HG03095 (cell line): ENCODE measurements around the gene CFAP141.

ENCODE experiments used
- ATAC-seq: cut with Tn5 transposase; IDR thresholded peaks from one replicate; pipeline ENCODE4 v1.9.1; 2021; ENCODE audit warnings: moderate library complexity; ENCODE audit not compliant: unreplicated experiment

The CFAP141 gene

DNA sequence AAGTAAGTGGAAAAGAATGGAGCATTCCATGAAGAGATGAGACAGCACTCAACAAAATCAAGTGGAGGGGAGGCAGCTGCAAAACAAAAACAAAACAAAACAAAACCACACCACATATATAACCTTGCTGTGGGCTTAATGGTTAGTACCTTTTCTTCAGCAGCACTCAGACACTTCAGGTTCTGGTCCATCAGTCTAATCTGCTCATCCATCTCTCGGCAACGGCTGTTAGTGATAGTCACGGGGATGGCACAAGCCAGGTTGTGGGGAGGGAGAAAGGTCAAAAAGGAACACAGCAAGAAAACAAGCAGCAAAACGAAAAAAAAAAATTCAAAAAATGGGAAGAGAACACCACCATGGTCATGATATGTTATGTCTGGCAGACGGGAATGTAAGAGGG is 34.3 kb downstream of the CFAP141 start:
- ATAC-seq, result no peak

DNA sequence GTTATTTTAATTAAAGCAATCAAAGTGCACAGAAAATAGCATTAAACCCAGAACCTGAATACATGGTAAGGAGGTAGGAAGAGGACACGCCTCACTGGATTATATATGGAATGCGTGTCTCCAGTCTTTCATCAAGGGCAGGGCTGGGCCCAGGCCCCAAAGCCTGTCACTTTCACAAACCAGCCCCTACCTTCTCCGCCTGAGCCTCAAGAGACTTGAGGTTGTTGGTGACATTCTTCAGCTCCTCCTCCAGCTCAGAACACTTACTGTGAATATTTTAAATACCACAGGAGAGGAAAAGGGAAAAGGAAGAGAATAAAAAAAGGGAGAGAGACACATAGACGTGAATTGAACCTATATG is 34.9 kb downstream of the CFAP141 start:
- no peak for ATAC-seq

DNA sequence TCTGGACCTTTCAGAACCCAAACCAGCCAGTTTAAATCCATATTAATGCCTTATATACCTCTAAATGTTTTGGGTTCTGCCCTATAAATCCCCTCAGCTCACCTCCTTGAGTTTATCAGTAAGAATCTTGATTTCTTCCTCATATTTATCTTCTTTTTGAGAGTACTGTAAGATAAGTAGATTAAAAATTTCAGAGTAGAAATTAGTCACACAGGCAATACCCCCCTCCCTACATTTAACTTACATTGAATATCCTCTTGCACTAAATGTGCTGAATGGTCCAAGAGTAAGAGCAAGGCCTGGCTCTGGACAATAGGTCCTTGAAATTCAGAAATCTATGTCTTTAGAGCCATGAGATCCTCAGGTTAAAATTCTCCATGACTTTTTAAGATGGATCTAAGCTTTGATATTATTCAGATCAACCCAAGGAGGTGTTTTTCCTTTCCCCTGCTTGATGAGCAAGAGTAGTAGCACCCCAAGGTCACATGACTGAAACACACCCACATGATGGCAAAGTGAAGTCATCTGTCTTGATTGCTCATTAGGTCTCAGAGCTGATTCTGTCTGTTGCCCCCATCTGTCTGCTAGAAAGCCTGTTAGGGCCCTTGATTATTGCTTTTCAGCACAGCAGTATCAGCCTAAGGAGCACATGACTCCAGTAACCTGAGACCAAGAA is 35.4 kb downstream of the CFAP141 start:
- ATAC-seq, result no peak

DNA sequence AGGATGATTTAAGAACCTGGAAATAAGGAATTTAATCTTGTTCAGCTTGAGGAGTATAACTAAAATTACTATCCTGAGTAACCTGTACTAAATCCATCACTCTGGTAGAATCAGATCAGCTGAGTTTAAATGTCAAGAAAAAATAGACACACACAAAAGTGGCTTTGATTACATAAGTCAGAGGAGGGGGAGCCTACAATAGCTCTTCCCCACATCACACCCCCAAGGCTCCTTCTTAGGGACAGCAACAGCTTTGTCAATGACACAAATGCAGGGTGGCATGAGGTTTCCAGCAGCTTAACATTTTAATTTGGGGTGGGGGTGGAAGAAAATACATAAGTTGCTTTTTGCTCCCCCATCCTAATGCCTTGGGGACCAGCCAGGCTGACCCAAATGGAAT is 38.7 kb downstream of the CFAP141 start:
- ATAC-seq, result no peak

DNA sequence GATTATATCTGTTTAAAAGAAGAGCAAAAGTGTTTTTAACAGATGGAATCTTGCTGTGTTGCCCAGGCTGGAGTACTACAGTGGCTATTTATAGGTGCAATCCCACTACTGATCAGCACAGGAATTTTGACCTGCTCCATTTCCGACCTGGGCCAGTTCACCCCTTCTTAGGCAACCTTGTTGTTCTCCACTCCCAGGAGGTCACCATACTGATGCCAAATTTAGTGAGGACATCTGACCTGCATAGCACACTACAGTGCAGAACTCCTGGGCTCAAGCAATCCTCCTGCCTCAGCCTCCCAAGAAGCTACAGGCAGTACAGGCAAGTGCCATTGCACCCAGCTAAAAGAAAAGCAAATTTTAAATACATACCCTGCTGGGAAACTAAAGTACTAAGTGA is 39.9 kb downstream of the CFAP141 start:
- no peak for ATAC-seq

DNA sequence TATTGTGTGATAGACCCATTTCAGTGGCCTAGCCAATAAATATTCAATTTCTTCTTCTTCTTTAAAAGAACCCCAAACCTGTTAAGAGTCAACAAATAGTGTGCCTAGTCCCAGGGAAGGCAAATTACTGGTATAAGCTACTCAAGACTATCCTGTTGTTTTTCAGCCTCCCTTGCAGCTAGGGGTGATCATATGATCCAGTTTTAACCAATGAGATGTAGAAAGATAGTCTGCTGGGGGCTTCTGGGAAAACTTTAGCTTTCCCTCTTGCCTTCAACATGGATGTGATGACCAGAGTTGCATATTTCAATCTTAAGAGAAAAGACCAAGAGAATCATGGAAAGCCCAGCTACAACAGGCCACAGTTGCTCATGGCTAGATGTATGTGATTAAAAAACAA is 46.6 kb downstream of the CFAP141 start:
- ATAC-seq, result no peak

DNA sequence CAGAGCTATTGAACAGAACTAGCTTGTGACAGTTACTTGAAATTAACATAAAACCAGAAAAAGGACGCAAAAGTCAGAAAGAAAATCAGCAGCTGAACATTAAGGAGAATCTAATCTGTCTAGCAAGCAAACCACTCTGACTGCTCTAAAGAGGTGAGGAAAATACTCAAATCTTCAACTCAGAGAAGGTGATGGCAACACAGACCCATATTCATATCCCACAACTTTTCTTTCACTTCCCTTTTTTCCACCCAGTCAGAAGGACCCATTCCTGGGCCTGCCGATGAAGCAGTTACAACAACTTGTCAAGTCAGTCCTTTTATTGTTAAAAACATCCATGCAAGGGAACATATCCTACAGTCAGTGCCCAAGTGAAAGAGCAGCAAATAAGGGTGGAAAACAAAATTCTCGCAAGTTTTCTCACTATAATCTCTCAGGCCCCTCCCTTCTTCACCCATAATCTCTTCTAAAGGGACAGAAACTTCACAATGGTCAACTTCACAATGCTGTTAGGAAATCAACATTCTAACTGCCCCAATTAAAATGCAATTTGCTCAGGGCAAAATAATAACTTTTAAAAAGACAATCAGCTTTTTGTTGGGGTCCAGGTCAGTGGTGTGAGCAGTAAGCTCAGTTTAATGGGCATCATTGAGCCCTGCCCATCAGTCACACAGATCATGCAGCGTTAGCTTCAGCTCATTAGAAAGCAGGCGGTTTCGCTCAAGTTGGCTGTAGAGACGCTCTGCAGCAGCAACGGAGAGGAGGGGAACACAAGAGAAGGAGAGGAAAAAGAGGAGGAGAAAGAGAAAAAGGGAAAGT is 47.6 kb downstream of the CFAP141 start:
- no peak for ATAC-seq

DNA sequence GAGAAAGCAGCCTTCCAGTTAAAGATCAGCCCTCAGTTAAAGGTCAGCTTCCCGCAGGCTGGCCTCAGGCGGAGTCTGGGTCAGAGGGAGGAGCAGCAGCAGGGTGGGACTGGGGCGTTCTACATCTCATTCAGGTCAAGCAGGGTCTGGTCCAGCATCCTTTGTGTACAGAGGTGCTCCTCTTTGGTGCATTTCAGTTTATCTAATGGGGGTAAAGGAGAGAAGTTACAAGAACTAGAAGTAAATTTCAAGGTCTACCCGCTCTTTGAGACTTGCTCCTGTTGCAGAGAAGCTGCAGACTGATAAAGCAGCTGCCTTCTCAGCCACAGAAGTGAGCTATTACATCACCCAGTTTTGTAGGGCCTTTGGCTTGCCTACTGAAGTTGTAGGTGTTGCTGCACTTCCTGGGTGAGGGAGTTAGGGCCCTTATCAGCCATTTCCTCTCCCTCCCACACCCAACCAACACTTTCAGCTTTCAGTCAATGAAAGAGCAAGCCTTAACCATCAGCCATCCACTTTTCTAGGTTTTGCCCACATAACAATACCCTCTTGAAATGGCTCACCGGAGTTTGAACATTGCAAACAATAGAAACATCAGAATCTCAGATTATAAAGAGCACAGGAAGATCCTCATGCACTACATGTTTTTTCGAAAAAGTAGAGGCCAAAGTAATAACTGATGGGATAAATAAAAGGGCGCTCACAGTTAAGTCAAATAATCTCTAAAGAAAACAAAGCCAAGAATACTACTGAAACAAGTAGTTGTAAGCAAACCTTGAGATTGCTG is 48.4 kb downstream of the CFAP141 start:
- peak; percentile 68 for ATAC-seq

DNA sequence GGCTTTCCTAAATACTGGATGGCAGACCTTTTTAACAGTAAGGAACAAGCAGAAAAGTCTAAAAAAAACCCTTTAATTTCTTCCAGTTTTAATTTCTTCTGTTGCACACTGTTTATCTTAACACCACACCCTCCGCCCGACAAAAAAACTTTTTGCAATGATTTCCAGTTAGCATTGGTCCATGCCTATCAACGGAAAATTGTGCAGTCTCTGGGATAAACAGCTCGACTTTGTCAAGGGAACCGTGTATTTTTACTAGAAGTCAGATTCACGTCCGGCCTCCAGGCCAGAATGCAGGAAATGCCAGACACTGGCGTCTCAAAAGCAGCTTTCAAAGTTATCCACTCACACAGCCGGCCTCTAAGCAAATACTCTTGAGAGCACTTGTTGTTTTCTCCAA is 50.9 kb downstream of the CFAP141 start:
- ATAC-seq, result no peak

DNA sequence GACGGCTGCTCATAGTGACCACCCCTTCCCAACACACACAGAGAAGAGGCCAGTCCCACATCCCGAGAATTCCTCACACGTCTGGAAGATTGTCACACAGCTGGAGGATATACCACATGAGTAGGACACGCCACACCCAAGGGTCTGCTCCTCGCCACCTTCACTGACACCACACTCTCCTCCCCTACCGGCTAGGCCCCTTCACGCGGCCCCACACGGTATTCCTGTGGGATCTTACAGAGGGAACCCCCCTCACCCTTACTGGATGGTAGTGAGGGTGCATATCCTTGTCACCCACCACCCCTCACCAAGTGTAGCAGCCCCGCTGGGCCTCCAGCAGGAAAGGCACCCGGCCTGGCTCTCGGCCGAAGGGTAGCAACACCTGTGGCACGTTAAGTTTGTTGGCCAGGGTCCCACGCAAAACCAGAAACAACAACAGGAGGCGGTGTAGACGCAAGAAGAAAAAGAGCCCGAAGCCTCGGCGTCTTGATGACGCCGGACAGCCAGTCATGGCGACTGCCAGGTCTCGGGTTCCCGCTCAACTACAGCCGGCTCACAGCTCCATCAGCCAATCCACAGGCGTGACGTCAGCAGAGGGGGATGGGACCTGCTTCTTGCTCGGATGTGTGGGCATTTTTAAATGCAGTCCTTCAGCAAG is 51.5 kb downstream of the CFAP141 start, which contains the start of gene NUP210L:
TSS of gene NUP210L (minus strand) at position 540 of the 658 bp plus-strand sequence.
- ATAC-seq, result no peak

DNA sequence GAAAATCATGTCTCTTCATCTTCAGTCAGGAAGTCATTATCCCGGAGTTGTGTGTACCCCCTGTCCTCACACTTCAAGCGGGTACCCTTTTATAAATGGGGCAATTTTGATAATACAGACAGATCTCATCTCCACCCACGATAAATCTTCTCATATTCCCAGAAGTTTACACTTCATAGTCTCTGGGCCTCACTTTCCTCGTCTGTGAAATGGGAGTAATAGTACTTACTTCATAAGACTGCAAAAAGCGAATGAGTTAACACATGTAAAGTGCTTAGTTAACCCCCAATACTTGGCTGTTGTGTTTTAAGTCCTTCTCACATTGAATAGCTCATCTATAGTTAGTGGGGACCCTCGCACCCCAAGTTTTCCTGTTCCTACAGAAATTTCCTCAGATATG is 52.1 kb downstream of the CFAP141 start:
- no peak for ATAC-seq

DNA sequence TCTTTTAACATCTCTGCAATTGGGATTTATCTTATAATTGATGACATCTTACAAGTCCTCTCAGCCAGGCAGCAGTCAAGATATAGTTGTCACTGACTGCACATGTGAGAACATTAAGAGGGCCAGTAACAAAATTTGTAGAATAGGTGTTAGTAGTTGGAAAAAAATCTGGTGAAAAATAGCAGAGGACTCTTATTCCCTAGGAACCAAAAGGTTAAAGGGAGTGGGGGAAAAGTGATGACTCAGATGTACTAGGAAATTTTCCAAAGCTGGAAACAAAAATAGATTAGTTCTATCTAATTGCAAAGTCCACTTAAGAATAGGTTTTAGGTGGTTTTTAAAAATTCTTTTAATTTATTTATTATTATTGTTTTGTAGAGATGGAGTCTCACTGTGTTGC is 54.8 kb downstream of the CFAP141 start:
- no peak for ATAC-seq
